Measurements from ENCODE around the gene SPAG16.
A peak's percentile ranks its signal among the peaks of the same experiment; 100 is the strongest.

Gene SPAG16

GRCh38 chr2:213284105-213285090 lies at the start of gene SPAG16:
SPAG16 (plus strand) TSS chr2:213284464.
- DNase-seq, result peak; percentile 94 to 96

GRCh38 chr2:213234641-213235040 lies 49.6 kb upstream of the SPAG16 start:
- no peak for DNase-seq

GRCh38 chr2:213235741-213236140 lies 48.5 kb upstream of the SPAG16 start:
- no peak for DNase-seq

GRCh38 chr2:213237251-213237650 lies 47.0 kb upstream of the SPAG16 start:
- no peak for DNase-seq

- no peak for DNase-seq
These were observed 46.5 kb upstream of the SPAG16 start for GRCh38 chr2:213237787-213238186.

GRCh38 chr2:213238753-213239495 lies 45.3 kb upstream of the SPAG16 start:
- DNase-seq, result no peak

GRCh38 chr2:213241817-213242216 lies 42.4 kb upstream of the SPAG16 start:
- no peak for DNase-seq

- no peak for DNase-seq
These were observed 41.6 kb upstream of the SPAG16 start for GRCh38 chr2:213242653-213243052.

- no peak for DNase-seq
These were observed 40.8 kb upstream of the SPAG16 start for GRCh38 chr2:213243189-213244044.

GRCh38 chr2:213246497-213247281 lies 37.6 kb upstream of the SPAG16 start:
- DNase-seq, result no peak

- no peak for DNase-seq
These were observed 36.7 kb upstream of the SPAG16 start for GRCh38 chr2:213247566-213247965.

- DNase-seq, result no peak
These were observed 35.6 kb upstream of the SPAG16 start for GRCh38 chr2:213248637-213249036.

- no peak for DNase-seq
These were observed 34.8 kb upstream of the SPAG16 start for GRCh38 chr2:213249502-213249901.

- DNase-seq, result no peak
These were observed 32.6 kb upstream of the SPAG16 start for GRCh38 chr2:213251618-213252017.

- DNase-seq, result no peak
These were observed 32.1 kb upstream of the SPAG16 start for GRCh38 chr2:213252206-213252605.

GRCh38 chr2:213253162-213253561 lies 31.1 kb upstream of the SPAG16 start:
- DNase-seq, result no peak

GRCh38 chr2:213259266-213259665 lies 25.0 kb upstream of the SPAG16 start:
- DNase-seq, result no peak

GRCh38 chr2:213261237-213261636 lies 23.0 kb upstream of the SPAG16 start:
- DNase-seq, result no peak

GRCh38 chr2:213261715-213262114 lies 22.5 kb upstream of the SPAG16 start:
- no peak for DNase-seq

GRCh38 chr2:213265679-213266078 lies 18.6 kb upstream of the SPAG16 start:
- no peak for DNase-seq

- no peak for DNase-seq
These were observed 17.8 kb upstream of the SPAG16 start for GRCh38 chr2:213266421-213266820.

GRCh38 chr2:213271947-213272346 lies 12.3 kb upstream of the SPAG16 start:
- DNase-seq, result no peak
